HG03175 (cell line): ENCODE results near the gene ROS1.
A peak's percentile ranks its signal among the peaks of the same experiment; 100 is the strongest.
"Not testable (repeated sequence)": the region's sequence is repeated elsewhere in the genome, so short reads cannot be mapped to it uniquely, and the experiment has no call there.

Experiments
- ATAC-seq: cut with Tn5 transposase; IDR thresholded peaks from one replicate; pipeline ENCODE4 v1.9.1; 2021; ENCODE audit warnings: mild to moderate bottlenecking, moderate library complexity; ENCODE audit not compliant: unreplicated experiment

The ROS1 gene

GRCh38 chr6:117384659-117385058 is 41.1 kb downstream of the ROS1 start:
- ATAC-seq: no peak

- no peak for ATAC-seq
These were observed 44.0 kb downstream of the ROS1 start for GRCh38 chr6:117381749-117382148.

GRCh38 chr6:117380298-117380697 is 45.4 kb downstream of the ROS1 start:
- no peak for ATAC-seq

DNA sequence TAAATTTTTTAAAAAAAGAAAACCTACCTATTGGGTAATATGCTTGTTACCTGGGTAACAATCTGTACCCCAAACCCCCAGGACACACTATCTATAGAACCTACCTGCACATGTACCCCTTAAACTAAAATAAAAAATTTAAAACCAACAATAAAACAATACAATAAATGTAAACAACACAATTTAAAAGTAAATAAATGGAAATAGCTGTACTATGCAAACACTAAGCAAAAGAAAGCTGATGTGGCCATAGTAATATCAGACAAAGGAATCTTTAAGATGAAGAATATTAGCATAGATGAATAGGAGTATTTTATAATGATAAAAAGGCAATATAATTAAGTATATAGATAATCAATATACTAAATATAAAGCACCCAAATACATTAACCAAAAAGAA is 50.3 kb downstream of the ROS1 start:
- no peak for ATAC-seq

DNA sequence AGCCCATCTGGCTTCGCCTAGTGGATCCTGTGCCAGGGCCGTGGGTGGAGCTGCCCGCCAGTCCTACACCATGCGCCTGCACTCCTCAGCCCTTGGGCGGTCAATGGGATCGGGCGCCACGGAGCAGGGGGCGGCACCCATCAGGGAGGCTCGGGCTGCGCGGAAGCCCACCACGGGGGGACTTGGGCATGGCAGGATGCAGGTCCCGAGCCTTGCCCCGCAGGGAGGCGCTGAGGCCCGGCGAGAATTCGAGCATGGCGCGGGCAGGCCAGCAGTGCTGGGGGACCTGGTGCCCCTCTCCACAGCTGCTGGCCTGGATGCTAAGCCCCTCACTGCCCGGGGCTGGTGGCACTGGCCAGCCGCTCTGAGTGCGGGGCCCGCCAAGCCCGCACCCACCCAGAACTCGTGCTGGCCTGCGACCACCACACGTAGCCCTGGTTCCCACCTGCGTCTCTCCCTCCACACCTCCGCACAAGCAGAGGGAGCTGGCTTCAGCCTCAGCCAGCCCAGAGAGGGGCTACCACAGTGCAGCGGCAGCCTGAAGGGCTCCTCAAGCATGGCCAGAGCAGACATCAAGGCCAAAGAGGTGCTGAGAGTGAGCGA is 52.4 kb downstream of the ROS1 start:
- no peak for ATAC-seq

DNA sequence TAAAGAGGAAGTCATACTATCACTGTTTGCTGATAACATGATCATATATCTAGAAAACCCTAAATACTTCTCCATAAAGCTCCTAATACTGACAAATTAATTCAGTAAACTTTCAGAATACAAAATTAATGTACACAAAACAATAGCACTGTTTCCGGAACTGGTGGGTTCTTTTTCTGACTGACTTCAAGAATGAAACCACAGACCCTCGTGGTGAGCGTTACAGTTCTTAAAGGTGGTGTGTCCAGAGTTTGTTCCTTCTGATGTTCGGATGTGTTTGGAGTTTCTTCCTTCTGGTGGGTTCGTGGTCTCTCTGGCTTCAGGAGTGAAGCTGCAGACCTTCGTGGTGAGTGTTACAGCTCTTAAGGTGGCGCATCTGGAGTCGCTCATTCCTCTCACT is 53.5 kb downstream of the ROS1 start:
- not testable (repeated sequence) for ATAC-seq

- no peak for ATAC-seq
These were observed 54.2 kb downstream of the ROS1 start for GRCh38 chr6:117371492-117371891.

DNA sequence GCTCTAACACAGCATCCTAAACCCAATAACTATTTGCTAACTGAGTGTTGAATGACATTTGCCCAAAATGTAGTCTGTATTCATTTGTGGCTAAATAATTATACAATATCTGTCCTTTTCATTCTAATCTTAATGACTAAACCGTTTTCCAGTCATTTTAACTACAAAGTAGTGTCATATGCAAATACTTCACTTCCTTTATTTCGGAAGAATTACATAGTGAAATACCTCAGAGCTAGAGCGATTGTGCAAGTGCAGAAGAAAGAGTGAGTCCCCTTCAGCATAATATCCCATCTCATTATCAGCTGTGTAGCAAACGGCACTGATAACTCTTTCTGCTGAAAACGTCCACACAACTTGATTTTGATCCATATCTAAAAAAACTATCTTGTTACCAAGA is 66.2 kb downstream of the ROS1 start:
- no peak for ATAC-seq

- ATAC-seq: no peak
These were observed 71.1 kb downstream of the ROS1 start for GRCh38 chr6:117354671-117355070.

DNA sequence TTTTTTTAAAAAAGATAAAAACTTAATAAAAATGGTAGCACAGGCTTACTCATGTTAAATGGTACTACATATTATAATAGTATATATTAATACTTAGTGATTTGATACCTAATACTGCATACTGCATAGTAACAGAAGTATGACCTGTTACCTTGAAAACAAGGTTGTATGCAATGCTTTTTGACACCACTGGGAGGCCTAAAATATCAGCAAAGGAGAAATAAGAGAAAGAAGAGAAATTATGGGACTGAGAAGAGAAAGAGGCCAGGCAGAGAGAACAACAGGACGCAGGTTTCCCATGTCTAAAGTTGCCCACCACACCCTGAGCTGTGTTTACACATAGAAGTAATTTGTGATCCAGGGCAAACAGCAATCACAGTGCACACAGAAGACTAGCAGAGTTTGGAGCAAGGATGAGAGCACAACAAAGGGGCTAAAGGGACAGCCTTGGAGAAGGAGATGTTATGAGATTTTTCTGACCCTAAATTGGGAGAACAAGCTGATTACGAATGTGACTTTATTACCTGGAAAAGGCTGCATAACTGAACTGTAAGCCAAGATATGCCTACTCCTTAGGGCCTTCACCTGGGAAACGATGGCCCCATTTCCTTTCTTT is 73.2 kb downstream of the ROS1 start:
- ATAC-seq: peak; percentile 74

DNA sequence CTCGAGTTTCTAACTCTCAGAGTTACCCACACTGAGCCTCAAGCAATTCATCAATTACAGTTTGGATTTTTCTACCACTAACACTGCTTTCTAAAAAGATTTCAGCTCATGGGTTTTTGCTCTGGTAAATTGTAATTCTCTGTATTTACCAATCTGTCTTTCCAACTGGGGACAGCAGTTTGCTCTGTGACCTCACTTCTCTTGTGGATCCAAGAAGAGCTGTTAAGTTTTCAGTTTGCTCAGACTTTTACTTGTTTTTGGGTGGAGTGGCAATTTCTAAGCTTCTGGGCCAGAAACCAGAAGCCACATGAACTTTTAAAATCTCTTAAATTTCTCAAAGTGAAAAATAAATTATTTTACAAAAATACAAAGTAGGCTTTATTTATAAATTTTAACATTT is 74.2 kb downstream of the ROS1 start:
- no peak for ATAC-seq

DNA sequence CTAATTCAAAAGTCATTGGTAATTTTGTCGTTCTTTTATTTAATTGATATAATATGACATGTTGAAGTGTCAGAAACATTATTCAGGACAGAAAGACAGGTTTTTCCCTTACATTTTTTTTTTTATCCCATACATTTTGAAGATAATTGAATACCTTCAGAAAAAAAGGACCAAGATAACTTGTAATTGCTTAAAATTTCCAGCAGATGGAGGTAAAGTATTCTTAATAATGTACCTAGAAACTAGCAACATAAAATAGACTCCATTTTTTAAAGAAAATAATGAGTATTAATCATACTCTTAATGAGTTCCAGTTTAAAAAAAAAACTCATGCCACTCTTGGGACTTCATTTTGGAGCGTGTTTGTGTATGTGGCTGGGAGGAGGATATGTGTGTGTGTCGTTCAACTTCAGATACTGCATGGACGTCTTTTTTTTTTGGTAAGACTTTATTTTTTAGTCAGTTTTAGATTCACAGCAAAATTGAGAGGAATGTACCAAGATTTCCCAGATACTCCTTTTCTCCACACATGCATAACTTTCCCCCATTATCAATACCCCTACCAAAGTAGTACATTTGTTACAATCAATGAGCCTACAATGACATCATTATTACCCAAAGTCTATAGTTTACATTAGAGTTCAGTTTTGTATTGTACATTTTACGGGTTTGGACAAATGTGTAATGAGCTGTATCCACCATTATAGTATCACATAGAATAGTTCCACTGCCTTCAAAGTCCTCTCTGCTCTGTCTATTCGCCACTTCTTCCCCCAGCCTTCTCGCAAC is 79.4 kb downstream of the ROS1 start:
- ATAC-seq: peak; percentile 51

DNA sequence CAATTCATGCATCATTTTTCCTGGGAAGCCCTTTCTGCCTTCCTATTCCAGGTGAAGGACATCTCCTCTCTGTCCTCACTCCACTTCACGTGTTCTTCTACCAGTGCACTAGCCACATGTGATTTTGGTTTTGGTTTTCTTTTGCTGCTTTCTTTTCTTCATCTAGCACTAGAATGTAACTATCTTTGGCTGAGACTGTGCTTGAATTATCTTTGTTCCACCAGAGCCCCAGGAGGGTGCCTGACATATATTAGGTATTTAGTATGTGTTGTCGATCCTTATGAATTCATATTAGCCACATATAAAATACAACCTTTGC is 80.5 kb downstream of the ROS1 start:
- no peak for ATAC-seq

GRCh38 chr6:117344444-117345291 is 81.1 kb downstream of the ROS1 start:
- no peak for ATAC-seq

- ATAC-seq: no peak
These were observed 87.2 kb downstream of the ROS1 start for GRCh38 chr6:117338567-117338966.

GRCh38 chr6:117329926-117330325 is 95.8 kb downstream of the ROS1 start:
- ATAC-seq: no peak

- no peak for ATAC-seq
These were observed 97.2 kb downstream of the ROS1 start for GRCh38 chr6:117328500-117328899.

DNA sequence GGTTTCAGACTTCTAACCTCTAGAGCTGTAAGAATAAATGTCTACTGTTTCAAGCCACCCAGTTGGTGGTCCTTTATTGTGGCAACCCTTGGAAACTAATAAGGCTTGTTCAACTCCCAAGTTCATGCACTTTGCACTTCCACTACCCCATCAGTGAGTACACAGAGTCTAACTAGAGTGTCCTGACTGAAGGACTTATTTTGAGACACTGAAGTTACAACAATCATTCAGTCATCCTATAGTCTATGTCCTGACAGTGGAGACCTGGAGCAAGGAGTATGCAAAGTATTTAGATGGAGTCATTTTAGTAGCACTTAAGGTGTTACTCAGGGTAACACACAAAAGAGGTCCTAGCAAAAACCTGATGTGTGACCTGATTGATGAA is 97.7 kb downstream of the ROS1 start:
- ATAC-seq: no peak

GRCh38 chr6:117327149-117328004 is 98.4 kb downstream of the ROS1 start:
- ATAC-seq: no peak

DNA sequence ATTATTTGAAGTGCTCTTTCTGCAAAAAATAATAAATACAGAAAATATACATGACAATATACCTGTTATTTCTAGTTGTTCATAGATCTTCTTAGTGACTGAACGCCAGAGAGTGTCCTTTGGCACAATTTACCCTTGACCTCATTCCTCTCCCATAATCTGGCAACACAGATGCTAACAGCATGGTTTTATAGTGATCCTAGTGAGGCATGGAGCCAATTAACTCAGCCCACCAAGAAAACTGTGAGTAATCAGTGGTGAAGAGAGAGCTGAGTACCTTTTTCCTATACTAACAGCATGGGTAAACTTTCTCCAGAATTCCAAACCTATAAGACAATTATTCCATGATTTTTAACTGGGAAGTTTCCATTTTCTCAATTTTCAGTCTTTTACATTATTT is 99.3 kb downstream of the ROS1 start:
- ATAC-seq: no peak

GRCh38 chr6:117317261-117317660 is 108.5 kb downstream of the ROS1 start:
- ATAC-seq: no peak
